HepG2 (cell line): ENCODE data around the gene GPR148. TPM values are rescaled to one million over a fixed set of nuclear protein-coding genes. Genes with fewer than 3 reads are reported as not detected.

Experiments
- DNMT3B ChIP-seq: conservative IDR thresholded peaks from 2 replicates; pipeline ENCODE4 v1.6.1; 2016; ENCODE audit warnings: missing biosample characterization, control low read depth
- ELF4 ChIP-seq: sonication (generic); formaldehyde crosslinking; IDR thresholded peaks from 2 replicates; pipeline ENCODE4 v1.5.0; 2020; ENCODE audit warnings: missing genetic modification reagents, mild to moderate bottlenecking, moderate library complexity, borderline replicate concordance
- FOXA1 ChIP-seq, 2 experiments: fragments of 450-650 bp in 1 of 2; sonication (generic) in 1 of 2; formaldehyde crosslinking in 1 of 2; IDR thresholded peaks; 2 replicates each; pipeline versions ENCODE4 v1.4.0 to v1.6.1; 2016 to 2020; ENCODE audit warnings: missing genetic modification reagents in 1 of 2
- KAT7 ChIP-seq: IDR thresholded peaks from 2 replicates; pipeline ENCODE4 v1.6.1; 2018; ENCODE audit warnings: borderline replicate concordance, missing compliant biosample characterization
- MAFG ChIP-seq: sonication (generic); formaldehyde crosslinking; IDR thresholded peaks from 2 replicates; pipeline ENCODE4 v1.5.1; 2020; ENCODE audit warnings: mild to moderate bottlenecking, missing genetic modification reagents
- MBNL3 ChIP-seq: fragments of 250-450 bp; sonication (Bioruptor Pico); conservative IDR thresholded peaks from 2 replicates; pipeline ENCODE4 v1.8.0; 2022; ENCODE audit warnings: mild to moderate bottlenecking, inconsistent platforms
- MZF1 ChIP-seq: sonication (generic); formaldehyde crosslinking; IDR thresholded peaks from 2 replicates; pipeline ENCODE4 v1.8.1; 2023; ENCODE audit warnings: mild to moderate bottlenecking, missing genetic modification reagents, borderline replicate concordance
- NCOA2 ChIP-seq: sonication (generic); formaldehyde crosslinking; IDR thresholded peaks from 2 replicates; pipeline ENCODE4 v1.8.0; 2022; ENCODE audit warnings: inconsistent platforms
- NCOR1 ChIP-seq: fragments of 200-600 bp; sonication (generic); IDR thresholded peaks from 2 replicates; pipeline ENCODE4 v1.7.0; 2017; ENCODE audit warnings: antibody characterized with exemption, low read length, borderline replicate concordance
- PAF1 ChIP-seq: IDR thresholded peaks from 2 replicates; pipeline ENCODE4 v1.6.1; 2016; ENCODE audit warnings: missing genetic modification reagents, missing compliant biosample characterization
- PRMT3 ChIP-seq: sonication (generic); formaldehyde crosslinking; IDR thresholded peaks from 2 replicates; pipeline ENCODE4 v1.8.1; 2022; ENCODE audit warnings: low read depth, mild to moderate bottlenecking, moderate library complexity, missing genetic modification reagents, borderline replicate concordance
- RFX1 ChIP-seq: fragments of 450-650 bp; IDR thresholded peaks from 2 replicates; pipeline ENCODE4 v1.6.1; 2017
- RXRA ChIP-seq: sonication (generic); formaldehyde crosslinking; IDR thresholded peaks from 2 replicates; pipeline ENCODE4 v1.5.1; 2020; ENCODE audit warnings: missing genetic modification reagents
- SP2 ChIP-seq: sonication (generic); formaldehyde crosslinking; IDR thresholded peaks from 2 replicates; pipeline ENCODE4 v1.5.1; 2020; ENCODE audit warnings: mild to moderate bottlenecking, missing genetic modification reagents
- ZBTB8A ChIP-seq: sonication (generic); formaldehyde crosslinking; IDR thresholded peaks from 2 replicates; pipeline ENCODE4 v1.4.0; 2020; ENCODE audit warnings: mild to moderate bottlenecking, low read depth, missing genetic modification reagents, borderline replicate concordance
- ZMYM3 ChIP-seq: sonication (generic); formaldehyde crosslinking; IDR thresholded peaks from 2 replicates; pipeline ENCODE4 v1.5.1; 2020; ENCODE audit warnings: mild to moderate bottlenecking, missing genetic modification reagents
- ZNF251 ChIP-seq: sonication (generic); formaldehyde crosslinking; IDR thresholded peaks from 2 replicates; pipeline ENCODE4 v1.9.0; 2021; ENCODE audit warnings: mild to moderate bottlenecking, missing genetic modification reagents
- ZNF441 ChIP-seq: sonication (generic); formaldehyde crosslinking; IDR thresholded peaks from 2 replicates; pipeline ENCODE4 v1.7.0; 2021; ENCODE audit warnings: missing genetic modification reagents, borderline replicate concordance
- ZNF660 ChIP-seq: sonication (generic); formaldehyde crosslinking; IDR thresholded peaks from 2 replicates; pipeline ENCODE4 v1.5.1; 2020; ENCODE audit warnings: mild to moderate bottlenecking, low read depth, missing genetic modification reagents, borderline replicate concordance
- ZNF672 ChIP-seq: sonication (generic); formaldehyde crosslinking; IDR thresholded peaks from 2 replicates; pipeline ENCODE4 v1.8.1; 2022; ENCODE audit warnings: missing genetic modification reagents
- ZNF746 ChIP-seq: sonication (generic); formaldehyde crosslinking; IDR thresholded peaks from 2 replicates; pipeline ENCODE4 v1.8.0; 2022; ENCODE audit warnings: mild to moderate bottlenecking, missing genetic modification reagents
- ZNF891 ChIP-seq: sonication (generic); formaldehyde crosslinking; IDR thresholded peaks from 2 replicates; pipeline ENCODE4 v1.5.0; 2020; ENCODE audit warnings: mild to moderate bottlenecking, missing genetic modification reagents
- polyA plus RNA-seq, 8 experiments: library from polyadenylated mRNA; depleted of rRNA in 3 of 8; stranded (reverse) in 7 of 8; unstranded in 1 of 8; fragments of >200 nt; fragmentation: Illumina TruSeq in 4 of 8; extraction: Trizol in 4 of 8; gene quantifications; 2 replicates each; pipeline versions ENCODE4 v1.2.1 to v1.2.3, GENCODE V29; 2011 to 2016; ENCODE audit warnings: low read depth in 4 of 8, missing spikeins in 1 of 8, mixed read lengths in 1 of 8; ENCODE audit not compliant: insufficient read depth in 1 of 8
- total RNA-seq, 5 experiments: library from RNA; depleted of rRNA; stranded (reverse); fragments of >200 nt; fragmentation: Illumina TruSeq; extraction: Trizol; gene quantifications; 2 replicates each; pipeline ENCODE4 v1.2.3, GENCODE V29; 2016; ENCODE audit warnings: low read depth in 1 of 5
- TF ChIP-seq, protein P1 (sequence below): sonication (generic); formaldehyde crosslinking; conservative IDR thresholded peaks from 2 replicates; pipeline ENCODE4 v1.8.0; 2022; ENCODE audit warnings: mild to moderate bottlenecking, moderate library complexity, missing genetic modification reagents
- TF ChIP-seq, protein P2 (sequence below): sonication (generic); formaldehyde crosslinking; IDR thresholded peaks from 2 replicates; pipeline ENCODE4 v1.8.0; 2022; ENCODE audit warnings: missing genetic modification reagents, mild to moderate bottlenecking, moderate library complexity, borderline replicate concordance
- TF ChIP-seq, protein P3 (sequence below): sonication (generic); formaldehyde crosslinking; IDR thresholded peaks from 2 replicates; pipeline ENCODE4 v1.5.1; 2020; ENCODE audit warnings: mild to moderate bottlenecking, missing genetic modification reagents, borderline replicate concordance

GPR148 gene
- total and polyA plus RNA-seq, 2 of the 13 experiments (the other 11 are each of a cell fraction or from before 2014, with no cell fraction given): not detected

DNA sequence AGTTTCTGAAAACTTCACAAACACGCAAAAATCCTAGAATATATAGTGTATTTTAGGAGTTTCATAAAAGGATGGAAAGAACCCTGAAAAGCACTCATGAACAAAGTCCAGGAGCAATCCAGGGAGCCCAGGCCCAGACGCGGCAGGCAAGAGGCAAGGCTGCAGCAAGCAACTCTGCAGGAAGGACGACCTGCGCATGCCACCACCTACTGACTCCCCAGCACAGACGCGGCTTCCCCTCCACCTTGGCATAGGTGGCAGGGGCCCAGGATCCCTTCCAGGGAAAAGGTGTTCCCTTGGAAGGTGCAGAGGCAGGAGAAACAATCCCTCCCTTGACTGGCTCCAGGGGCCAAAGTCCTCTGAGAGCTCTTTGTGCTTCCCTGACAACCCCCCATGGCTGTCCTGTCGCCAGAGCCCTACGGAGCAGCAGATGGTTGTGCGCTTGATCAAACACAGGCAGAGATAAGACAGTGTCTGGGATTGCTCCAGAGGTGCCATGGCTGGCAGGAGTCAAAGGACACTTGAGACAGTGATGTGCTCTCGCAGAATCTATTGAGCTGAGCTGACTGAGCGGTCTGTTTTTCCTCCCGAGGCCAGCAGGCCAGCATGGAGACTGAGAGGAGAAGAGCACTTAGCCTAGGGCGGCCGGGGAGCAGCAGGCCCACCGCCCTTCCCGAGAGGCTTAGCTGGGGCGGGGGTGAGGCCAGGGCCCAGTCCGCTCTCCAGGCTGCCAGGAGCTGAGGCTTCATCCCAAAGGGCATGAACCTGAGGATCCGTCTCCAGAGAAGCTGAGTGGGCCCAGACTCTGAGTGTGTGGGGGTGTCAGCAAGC lies 15.6 kb downstream of the GPR148 start (continued):
- no peak for TF ChIP-seq ZNF672 (CRISPR knock-in tag)
- TF ChIP-seq PAF1 (CRISPR knock-in tag): no peak
- TF ChIP-seq ZNF441 (CRISPR knock-in tag): no peak
- no peak for TF ChIP-seq PRMT3
- no peak for TF ChIP-seq MBNL3 (CRISPR knock-in tag)
- TF ChIP-seq RXRA (CRISPR knock-in tag): peak; percentile 81
- TF ChIP-seq MAFG (CRISPR knock-in tag): no peak
- TF ChIP-seq NCOA2 (CRISPR knock-in tag): peak; percentile 57; the same call in 1 of the 2 replicates
- no peak for TF ChIP-seq ZBTB8A (CRISPR knock-in tag)
- peak; percentile 72; the same call in 1 of the 2 replicates for TF ChIP-seq ZNF891 (CRISPR knock-in tag)
- no peak for TF ChIP-seq FOXA1 (IDR thresholded peaks at IDR 0.05)
- peak; percentile 84 for TF ChIP-seq FOXA1 (CRISPR knock-in tag; IDR thresholded peaks at IDR 0.05)
- TF ChIP-seq, protein P1, sequence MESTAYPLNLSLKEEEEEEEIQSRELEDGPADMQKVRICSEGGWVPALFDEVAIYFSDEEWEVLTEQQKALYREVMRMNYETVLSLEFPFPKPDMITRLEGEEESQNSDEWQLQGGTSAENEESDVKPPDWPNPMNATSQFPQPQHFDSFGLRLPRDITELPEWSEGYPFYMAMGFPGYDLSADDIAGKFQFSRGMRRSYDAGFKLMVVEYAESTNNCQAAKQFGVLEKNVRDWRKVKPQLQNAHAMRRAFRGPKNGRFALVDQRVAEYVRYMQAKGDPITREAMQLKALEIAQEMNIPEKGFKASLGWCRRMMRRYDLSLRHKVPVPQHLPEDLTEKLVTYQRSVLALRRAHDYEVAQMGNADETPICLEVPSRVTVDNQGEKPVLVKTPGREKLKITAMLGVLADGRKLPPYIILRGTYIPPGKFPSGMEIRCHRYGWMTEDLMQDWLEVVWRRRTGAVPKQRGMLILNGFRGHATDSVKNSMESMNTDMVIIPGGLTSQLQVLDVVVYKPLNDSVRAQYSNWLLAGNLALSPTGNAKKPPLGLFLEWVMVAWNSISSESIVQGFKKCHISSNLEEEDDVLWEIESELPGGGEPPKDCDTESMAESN: no peak; the same call in 1 of the 2 replicates
- no peak for TF ChIP-seq ZNF660 (CRISPR knock-in tag)
- TF ChIP-seq MZF1 (CRISPR knock-in tag): no peak
- no peak for TF ChIP-seq KAT7 (CRISPR knock-in tag)
- TF ChIP-seq, protein P2, sequence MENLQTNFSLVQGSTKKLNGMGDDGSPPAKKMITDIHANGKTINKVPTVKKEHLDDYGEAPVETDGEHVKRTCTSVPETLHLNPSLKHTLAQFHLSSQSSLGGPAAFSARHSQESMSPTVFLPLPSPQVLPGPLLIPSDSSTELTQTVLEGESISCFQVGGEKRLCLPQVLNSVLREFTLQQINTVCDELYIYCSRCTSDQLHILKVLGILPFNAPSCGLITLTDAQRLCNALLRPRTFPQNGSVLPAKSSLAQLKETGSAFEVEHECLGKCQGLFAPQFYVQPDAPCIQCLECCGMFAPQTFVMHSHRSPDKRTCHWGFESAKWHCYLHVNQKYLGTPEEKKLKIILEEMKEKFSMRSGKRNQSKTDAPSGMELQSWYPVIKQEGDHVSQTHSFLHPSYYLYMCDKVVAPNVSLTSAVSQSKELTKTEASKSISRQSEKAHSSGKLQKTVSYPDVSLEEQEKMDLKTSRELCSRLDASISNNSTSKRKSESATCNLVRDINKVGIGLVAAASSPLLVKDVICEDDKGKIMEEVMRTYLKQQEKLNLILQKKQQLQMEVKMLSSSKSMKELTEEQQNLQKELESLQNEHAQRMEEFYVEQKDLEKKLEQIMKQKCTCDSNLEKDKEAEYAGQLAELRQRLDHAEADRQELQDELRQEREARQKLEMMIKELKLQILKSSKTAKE (CRISPR knock-in tag): no peak
- TF ChIP-seq NCOR1: peak; percentile 86
- TF ChIP-seq SP2 (CRISPR knock-in tag): no peak
- 0 out of 2 replicates have a peak, but pooled peaks have one; percentile 13 for TF ChIP-seq ZMYM3 (CRISPR knock-in tag)
- TF ChIP-seq RFX1: no peak
- TF ChIP-seq ELF4 (CRISPR knock-in tag): no peak
- TF ChIP-seq, protein P3, sequence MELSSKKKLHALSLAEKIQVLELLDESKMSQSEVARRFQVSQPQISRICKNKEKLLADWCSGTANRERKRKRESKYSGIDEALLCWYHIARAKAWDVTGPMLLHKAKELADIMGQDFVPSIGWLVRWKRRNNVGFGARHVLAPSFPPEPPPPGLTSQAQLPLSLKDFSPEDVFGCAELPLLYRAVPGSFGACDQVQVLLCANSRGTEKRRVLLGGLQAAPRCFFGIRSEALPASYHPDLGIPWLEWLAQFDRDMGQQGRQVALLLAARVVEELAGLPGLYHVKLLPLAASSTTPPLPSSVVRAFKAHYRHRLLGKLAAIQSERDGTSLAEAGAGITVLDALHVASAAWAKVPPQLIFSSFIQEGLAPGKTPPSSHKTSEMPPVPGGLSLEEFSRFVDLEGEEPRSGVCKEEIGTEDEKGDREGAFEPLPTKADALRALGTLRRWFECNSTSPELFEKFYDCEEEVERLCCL (CRISPR knock-in tag): no peak
- no peak for TF ChIP-seq ZNF746
- no peak for TF ChIP-seq DNMT3B (CRISPR knock-in tag)
- no peak for TF ChIP-seq ZNF251 (CRISPR knock-in tag)
